Neutrophil (primary cell): Measurements from ENCODE around the gene PMPCA.

Source experiments
- H3K27ac ChIP-seq: fragments of 200-600 bp; sonication (generic); 2 replicates; pipeline ENCODE4 v1.5.1; 2016; ENCODE audit warnings: mild to moderate bottlenecking, moderate library complexity
- H3K27me3 ChIP-seq: fragments of 200-600 bp; sonication (generic); 2 replicates; pipeline ENCODE4 v1.6.0; 2016; ENCODE audit warnings: mild to moderate bottlenecking
- H3K36me3 ChIP-seq: fragments of 200-600 bp; sonication (generic); 2 replicates; pipeline ENCODE4 v1.5.1; 2017
- H3K4me1 ChIP-seq, 2 experiments: fragments of 200-600 bp in 1 of 2; sonication (generic) in 1 of 2; 1 replicate in 1 of 2; 2 replicates in 1 of 2; pipeline versions ENCODE4 v1.5.1 to v1.6.1; 2013 to 2016; ENCODE audit warnings: low read depth in 1 of 2, low read length in 1 of 2, mild to moderate bottlenecking in 1 of 2, moderate library complexity in 1 of 2; ENCODE audit not compliant: control insufficient read depth in 1 of 2, insufficient read depth in 1 of 2
- H3K4me3 ChIP-seq, 2 experiments: fragments of 200-600 bp in 1 of 2; sonication (generic) in 1 of 2; 1 replicate in 1 of 2; 2 replicates in 1 of 2; pipeline ENCODE4 v1.5.1; 2013 to 2016; ENCODE audit warnings: low read depth in 1 of 2, low read length in 1 of 2, mild to moderate bottlenecking in 1 of 2, moderate library complexity in 1 of 2
- H3K9me3 ChIP-seq: fragments of 200-600 bp; sonication (generic); 2 replicates; pipeline ENCODE4 v1.5.1; 2016
- TF ChIP-seq, protein P1 (sequence below): fragments of 200-600 bp; sonication (generic); IDR thresholded peaks from 2 replicates; pipeline ENCODE4 v1.5.1; 2016; ENCODE audit warnings: antibody characterized with exemption

PMPCA gene

DNA sequence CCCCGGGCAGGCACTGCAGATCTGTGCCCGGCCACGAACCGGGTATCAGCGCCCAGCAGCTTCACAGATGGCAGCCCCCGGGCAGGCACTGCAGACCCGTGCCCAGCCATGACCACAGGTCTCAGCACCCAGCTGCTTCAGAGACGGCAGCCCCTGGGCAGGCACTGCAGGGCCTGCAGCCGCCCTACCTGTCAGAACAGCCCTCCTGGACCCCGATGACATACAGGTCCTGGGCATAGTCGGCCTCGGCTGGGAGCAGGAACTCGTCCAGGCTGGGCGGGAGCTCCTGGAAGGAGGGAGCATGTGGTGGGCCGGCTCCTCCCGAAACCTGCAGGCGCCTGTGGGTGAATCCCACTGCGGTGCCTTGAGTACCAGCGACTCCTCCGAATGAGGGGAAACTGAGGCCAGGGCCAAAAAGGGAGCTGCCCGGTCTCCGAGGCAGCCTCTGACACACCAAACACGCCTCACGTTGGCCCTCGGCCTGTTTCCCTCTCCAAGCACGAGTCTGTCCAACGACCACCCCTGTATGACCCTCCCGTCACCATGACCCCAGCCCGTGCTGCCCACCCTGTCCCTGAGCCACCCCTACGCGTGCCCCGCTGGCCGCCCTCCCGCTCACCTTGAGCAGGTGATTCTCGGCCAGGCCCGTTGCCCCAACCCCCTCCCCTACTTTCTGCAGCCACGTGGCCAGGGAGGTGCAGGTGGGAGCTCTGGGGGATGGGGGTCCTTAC, 23.6 kb downstream of the PMPCA start:
- H3K36me3 ChIP-seq, result peaks cover 19% of the 10 kb centered on the region
- TF ChIP-seq, protein P1, sequence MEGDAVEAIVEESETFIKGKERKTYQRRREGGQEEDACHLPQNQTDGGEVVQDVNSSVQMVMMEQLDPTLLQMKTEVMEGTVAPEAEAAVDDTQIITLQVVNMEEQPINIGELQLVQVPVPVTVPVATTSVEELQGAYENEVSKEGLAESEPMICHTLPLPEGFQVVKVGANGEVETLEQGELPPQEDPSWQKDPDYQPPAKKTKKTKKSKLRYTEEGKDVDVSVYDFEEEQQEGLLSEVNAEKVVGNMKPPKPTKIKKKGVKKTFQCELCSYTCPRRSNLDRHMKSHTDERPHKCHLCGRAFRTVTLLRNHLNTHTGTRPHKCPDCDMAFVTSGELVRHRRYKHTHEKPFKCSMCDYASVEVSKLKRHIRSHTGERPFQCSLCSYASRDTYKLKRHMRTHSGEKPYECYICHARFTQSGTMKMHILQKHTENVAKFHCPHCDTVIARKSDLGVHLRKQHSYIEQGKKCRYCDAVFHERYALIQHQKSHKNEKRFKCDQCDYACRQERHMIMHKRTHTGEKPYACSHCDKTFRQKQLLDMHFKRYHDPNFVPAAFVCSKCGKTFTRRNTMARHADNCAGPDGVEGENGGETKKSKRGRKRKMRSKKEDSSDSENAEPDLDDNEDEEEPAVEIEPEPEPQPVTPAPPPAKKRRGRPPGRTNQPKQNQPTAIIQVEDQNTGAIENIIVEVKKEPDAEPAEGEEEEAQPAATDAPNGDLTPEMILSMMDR, result no peak
- H3K27ac ChIP-seq, result no peak overlapping the region
- no peak overlapping the region for H3K4me3 ChIP-seq
- H3K9me3 ChIP-seq, result no peaks in the 10 kb centered on the region
- H3K27me3 ChIP-seq, result peaks cover 16% of the 10 kb centered on the region
- peaks cover 9 to 10% of the 10 kb centered on the region in 2 experiments for H3K4me1 ChIP-seq

DNA sequence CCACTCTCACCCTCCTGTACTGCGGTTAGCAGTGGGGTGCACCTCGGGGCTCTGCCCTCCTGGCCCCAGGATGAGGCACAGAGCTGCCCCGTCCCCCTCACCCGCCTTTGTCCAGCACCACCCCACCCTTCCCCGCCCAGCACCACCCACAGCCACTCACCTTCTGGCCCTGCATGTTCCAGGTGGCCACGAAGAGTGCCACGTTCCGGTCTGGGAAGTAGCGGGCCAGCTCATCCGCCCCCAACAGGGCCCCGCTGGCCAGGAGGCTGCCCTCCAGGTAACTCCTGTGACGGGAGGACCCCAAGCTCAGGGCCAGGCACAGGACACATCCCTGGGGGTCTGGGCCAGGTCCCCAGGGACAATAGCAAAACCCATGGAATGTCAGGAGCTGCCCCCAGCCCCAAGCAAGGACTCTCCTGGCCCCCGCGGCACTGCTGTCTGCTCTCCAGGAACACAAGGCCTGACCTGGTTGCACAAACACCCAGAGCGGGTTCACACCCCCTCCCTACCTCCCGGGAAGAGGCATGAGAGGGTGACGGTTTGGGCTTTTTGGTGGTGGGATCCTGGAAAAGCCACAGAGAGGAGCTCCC, 24.2 kb downstream of the PMPCA start:
- TF ChIP-seq, protein P1, result no peak
- H3K4me3 ChIP-seq, result no peak overlapping the region
- H3K27me3 ChIP-seq, result peaks cover 22% of the 10 kb centered on the region
- peaks cover 11 to 13% of the 10 kb centered on the region in 2 experiments for H3K4me1 ChIP-seq
- no peak overlapping the region for H3K27ac ChIP-seq
- H3K9me3 ChIP-seq, result no peaks in the 10 kb centered on the region
- H3K36me3 ChIP-seq, result peaks cover 12% of the 10 kb centered on the region

DNA sequence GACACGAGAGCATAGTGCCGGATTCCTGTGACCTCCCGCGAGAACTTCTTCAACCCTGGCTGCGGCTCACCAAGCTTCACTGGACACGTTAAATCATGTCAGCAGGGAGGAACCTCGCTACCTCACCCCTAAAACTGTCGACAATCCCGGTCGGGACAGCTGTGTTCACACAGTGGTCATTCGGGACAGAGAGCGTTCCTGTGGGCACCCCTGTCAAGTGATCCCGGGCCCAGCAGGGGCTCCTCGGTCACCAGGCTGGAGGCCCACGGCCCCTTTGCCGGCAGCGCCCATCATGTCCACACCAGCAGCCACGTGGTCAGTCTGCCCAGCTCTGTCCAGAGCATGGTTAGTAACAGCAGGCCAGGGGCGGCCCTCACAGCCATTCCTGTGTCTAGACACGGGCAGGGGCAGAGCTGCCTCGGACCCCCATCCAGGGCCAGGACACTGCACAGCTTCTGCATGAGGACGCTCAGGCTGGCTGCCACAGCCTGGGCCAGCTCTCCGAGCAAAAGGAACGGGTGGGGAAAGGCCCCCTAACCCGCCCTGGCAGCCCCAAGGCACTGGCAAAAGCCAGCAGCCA, 25.7 kb downstream of the PMPCA start:
- Histone ChIP-seq H3K4me3 (no peak overlapping the region), H3K9me3 (no peaks in the 10 kb centered on the region), H3K27ac (no peak overlapping the region), H3K4me1 (peaks cover 15 to 16% of the 10 kb centered on the region in 2 experiments), H3K27me3 (peaks cover 22% of the 10 kb centered on the region), H3K36me3 (peaks cover 14% of the 10 kb centered on the region)
- TF ChIP-seq, protein P1, result no peak

DNA sequence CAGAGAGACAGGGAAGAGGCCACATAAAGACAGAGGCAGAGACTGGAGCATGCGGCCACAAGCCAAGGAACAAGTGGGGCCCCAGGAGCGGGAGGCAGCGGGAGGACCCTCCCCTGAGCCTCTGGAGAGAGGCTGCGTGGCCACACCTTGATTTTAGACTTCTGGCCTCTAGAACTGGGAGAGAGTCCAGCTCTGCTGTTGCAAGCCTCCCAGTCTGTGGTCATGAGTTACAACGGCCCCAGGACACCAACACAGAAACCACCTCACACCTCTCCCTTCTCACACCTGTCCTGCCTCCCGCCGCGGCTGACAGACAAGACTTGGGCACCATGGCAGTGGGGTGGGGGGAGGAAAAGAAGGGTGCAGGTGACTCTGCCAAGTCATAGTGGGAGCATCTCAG, 27.0 kb downstream of the PMPCA start:
- TF ChIP-seq, protein P1, result no peak
- Histone ChIP-seq H3K27ac (no peak overlapping the region), H3K4me3 (no peak overlapping the region), H3K36me3 (peaks cover 26% of the 10 kb centered on the region), H3K27me3 (peaks cover 22% of the 10 kb centered on the region), H3K4me1 (peaks cover 15 to 16% of the 10 kb centered on the region in 2 experiments), H3K9me3 (no peaks in the 10 kb centered on the region)

DNA sequence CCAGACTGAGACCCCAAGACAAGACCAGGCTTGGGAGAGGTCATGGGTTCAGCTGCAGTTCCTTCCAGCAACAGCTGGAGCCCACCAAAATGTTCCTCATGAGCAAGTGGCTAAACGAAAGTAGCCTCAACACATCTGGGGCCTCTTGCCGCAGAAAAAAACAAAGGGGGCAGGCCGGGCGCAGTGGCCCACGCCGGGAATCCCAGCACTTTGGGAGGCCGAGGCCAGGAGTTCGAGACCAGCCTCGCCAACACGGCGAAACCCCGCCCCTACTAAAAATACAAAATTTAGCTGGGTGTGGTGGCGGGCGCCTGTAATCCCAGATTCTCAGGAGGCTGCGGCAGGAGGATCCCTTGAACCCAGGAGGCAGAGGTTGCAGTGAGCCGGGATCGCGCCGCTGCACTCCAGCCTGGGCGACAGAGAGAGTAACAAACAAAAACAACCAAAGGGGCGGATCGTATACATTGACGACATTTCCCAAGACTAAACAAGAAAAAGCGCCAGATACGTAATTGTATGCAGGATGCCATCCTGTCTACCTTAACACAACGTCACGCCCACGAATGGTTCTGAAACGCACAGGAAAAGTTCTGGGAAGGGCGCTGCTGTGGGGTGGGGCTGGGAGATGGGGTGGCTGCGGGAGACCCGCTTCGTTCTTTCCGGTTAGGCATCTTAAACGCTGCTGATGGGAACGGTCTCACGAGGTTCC, 27.5 kb downstream of the PMPCA start:
- Histone ChIP-seq H3K9me3 (no peaks in the 10 kb centered on the region), H3K4me1 (peaks cover 15 to 16% of the 10 kb centered on the region in 2 experiments), H3K27ac (no peak overlapping the region), H3K4me3 (peak overlapping the region in 1 of 2 experiments; percentile 85), H3K27me3 (peaks cover 22% of the 10 kb centered on the region), H3K36me3 (peaks cover 32% of the 10 kb centered on the region)
- TF ChIP-seq, protein P1, result no peak
